T-helper 17 cell (primary cell): ENCODE measurements around the gene FRMPD4. TPM values are rescaled to one million over a fixed set of nuclear protein-coding genes. Genes with fewer than 3 reads are reported as not detected.

Source experiments
- ATAC-seq: fragments of 150-1000 bp; cut with Tn5 transposase; 2 replicates; pipeline ENCODE4 v1.10.0; 2021; ENCODE audit warnings: mild to moderate bottlenecking, moderate library complexity
- DNase-seq, 3 donors: peaks; one replicate each; pipeline versions ENCODE4 v3.0.0 to v3.0.0-alpha.2; 2020 to 2021
- H3K9me3 ChIP-seq: one replicate; pipeline ENCODE4 v1.7.0; 2013; ENCODE audit warnings: low read length, mild to moderate bottlenecking; ENCODE audit not compliant: control insufficient read depth, poor library complexity, severe bottlenecking
- H3K27ac Mint-ChIP-seq: one replicate; pipeline ENCODE4 v1.8.0; 2022; ENCODE audit warnings: mild to moderate bottlenecking, moderate library complexity, mixed read lengths
- H3K27me3 Mint-ChIP-seq: one replicate; pipeline ENCODE4 v1.8.0; 2022; ENCODE audit warnings: mixed read lengths
- H3K36me3 Mint-ChIP-seq: one replicate; pipeline ENCODE4 v1.8.0; 2022; ENCODE audit warnings: low read depth, mixed read lengths
- H3K4me1 Mint-ChIP-seq: one replicate; pipeline ENCODE4 v1.8.0; 2022; ENCODE audit warnings: mild to moderate bottlenecking, mixed read lengths
- H3K4me3 Mint-ChIP-seq: one replicate; pipeline ENCODE4 v1.8.0; 2022; ENCODE audit warnings: mild to moderate bottlenecking, moderate library complexity, mixed read lengths
- total RNA-seq, 4 donors: library from RNA in 2 of 4; stranded (reverse) in 2 of 4; gene quantifications; one replicate each; pipeline ENCODE4 v1.2.3 and lab custom pipeline; 2022 to 2026

FRMPD4 gene
- total RNA-seq, 2 donors from 2014 or later, result not detected

GRCh38 chrX:12580548-12580947, 442.3 kb downstream of the FRMPD4 start:
- no peaks in the 10 kb centered on the region for H3K9me3 ChIP-seq
- no peak overlapping the region for H3K4me3 Mint-ChIP-seq
- DNase-seq (no peak), ATAC-seq (no peak)
- no peaks in the 10 kb centered on the region for H3K4me1 Mint-ChIP-seq
- peaks cover 5% of the 10 kb centered on the region for H3K27me3 Mint-ChIP-seq
- no peak overlapping the region for H3K27ac Mint-ChIP-seq
- H3K36me3 Mint-ChIP-seq, result no peaks in the 10 kb centered on the region

DNA sequence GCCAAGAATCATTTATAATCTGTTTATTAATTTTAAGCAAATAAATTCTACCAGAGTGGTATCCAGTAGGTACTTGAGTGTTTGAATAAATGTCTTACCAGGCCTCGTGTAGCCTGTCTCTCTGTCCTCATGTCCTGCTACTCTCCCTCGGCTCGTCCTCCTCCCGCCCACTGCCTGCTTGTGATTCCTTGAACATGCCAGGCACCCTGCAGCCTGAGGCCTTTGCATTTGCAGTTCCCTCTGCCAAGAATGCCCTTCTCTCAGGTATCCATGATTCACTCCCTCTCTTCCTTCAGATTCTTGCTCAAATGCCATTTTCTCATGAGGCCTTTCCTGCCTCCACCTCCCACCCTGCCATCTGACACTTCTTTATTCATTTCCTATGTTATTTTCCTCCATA, 443.3 kb downstream of the FRMPD4 start:
- no peaks in the 10 kb centered on the region for H3K36me3 Mint-ChIP-seq
- ATAC-seq (no peak), DNase-seq (no peak)
- H3K9me3 ChIP-seq, result no peaks in the 10 kb centered on the region
- no peaks in the 10 kb centered on the region for H3K4me1 Mint-ChIP-seq
- H3K27ac Mint-ChIP-seq, result no peak overlapping the region
- no peak overlapping the region for H3K4me3 Mint-ChIP-seq
- H3K27me3 Mint-ChIP-seq, result peaks cover 5% of the 10 kb centered on the region

- Mint-ChIP-seq H3K27ac (no peak overlapping the region), H3K4me3 (no peak overlapping the region), H3K4me1 (no peaks in the 10 kb centered on the region), H3K27me3 (peaks cover 5% of the 10 kb centered on the region), H3K36me3 (no peaks in the 10 kb centered on the region)
- DNase-seq (no peak), ATAC-seq (no peak)
- H3K9me3 ChIP-seq, result no peaks in the 10 kb centered on the region
Observed at GRCh38 chrX:12582649-12583048, 444.4 kb downstream of the FRMPD4 start.

GRCh38 chrX:12583543-12583942, 445.3 kb downstream of the FRMPD4 start:
- no peak overlapping the region for H3K4me3 Mint-ChIP-seq
- H3K4me1 Mint-ChIP-seq, result no peaks in the 10 kb centered on the region
- ATAC-seq (no peak), DNase-seq (no peak)
- H3K27me3 Mint-ChIP-seq, result peaks cover 5% of the 10 kb centered on the region
- no peaks in the 10 kb centered on the region for H3K36me3 Mint-ChIP-seq
- H3K9me3 ChIP-seq, result no peaks in the 10 kb centered on the region
- H3K27ac Mint-ChIP-seq, result no peak overlapping the region

GRCh38 chrX:12595720-12596119, 457.4 kb downstream of the FRMPD4 start:
- Mint-ChIP-seq H3K27me3 (peaks cover 6% of the 10 kb centered on the region), H3K36me3 (no peaks in the 10 kb centered on the region), H3K4me3 (no peak overlapping the region), H3K4me1 (no peaks in the 10 kb centered on the region), H3K27ac (no peak overlapping the region)
- no peak for DNase-seq
- H3K9me3 ChIP-seq, result no peaks in the 10 kb centered on the region
- no peak for ATAC-seq

DNA sequence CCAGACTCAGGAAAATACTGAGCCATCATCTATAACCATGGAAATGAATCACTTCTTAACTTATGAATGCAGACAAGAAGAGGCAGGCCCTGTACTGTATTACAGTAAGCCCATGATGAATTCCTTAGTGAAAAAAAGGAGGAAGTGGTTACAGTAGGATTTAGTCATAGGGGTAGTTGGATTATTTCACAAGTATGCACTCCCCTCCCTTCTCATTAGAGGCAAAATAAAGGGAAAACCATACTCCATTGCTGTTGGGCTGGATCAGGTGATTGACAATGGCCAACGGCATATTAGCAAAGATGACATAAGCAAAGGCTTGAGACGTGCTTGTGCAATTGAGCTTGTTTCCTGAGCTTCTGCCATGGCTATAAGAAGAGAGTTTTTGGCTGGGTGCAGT, 471.8 kb downstream of the FRMPD4 start:
- H3K4me1 Mint-ChIP-seq, result no peaks in the 10 kb centered on the region
- ATAC-seq, result no peak
- no peak for DNase-seq
- H3K27ac Mint-ChIP-seq, result no peak overlapping the region
- H3K9me3 ChIP-seq, result no peaks in the 10 kb centered on the region
- no peaks in the 10 kb centered on the region for H3K36me3 Mint-ChIP-seq
- peaks cover 5% of the 10 kb centered on the region for H3K27me3 Mint-ChIP-seq
- H3K4me3 Mint-ChIP-seq, result no peak overlapping the region

GRCh38 chrX:12611471-12611870, 473.2 kb downstream of the FRMPD4 start:
- Mint-ChIP-seq H3K27ac (no peak overlapping the region), H3K4me3 (no peak overlapping the region), H3K27me3 (peaks cover 5% of the 10 kb centered on the region), H3K36me3 (no peaks in the 10 kb centered on the region), H3K4me1 (no peaks in the 10 kb centered on the region)
- no peaks in the 10 kb centered on the region for H3K9me3 ChIP-seq
- no peak for DNase-seq
- ATAC-seq, result no peak

GRCh38 chrX:12614266-12614665, 476.0 kb downstream of the FRMPD4 start:
- H3K27ac Mint-ChIP-seq, result no peak overlapping the region
- DNase-seq, result no peak
- H3K27me3 Mint-ChIP-seq, result no peaks in the 10 kb centered on the region
- ATAC-seq, result no peak
- no peak overlapping the region for H3K4me3 Mint-ChIP-seq
- no peaks in the 10 kb centered on the region for H3K36me3 Mint-ChIP-seq
- no peaks in the 10 kb centered on the region for H3K4me1 Mint-ChIP-seq
- peaks cover 2% of the 10 kb centered on the region for H3K9me3 ChIP-seq

DNA sequence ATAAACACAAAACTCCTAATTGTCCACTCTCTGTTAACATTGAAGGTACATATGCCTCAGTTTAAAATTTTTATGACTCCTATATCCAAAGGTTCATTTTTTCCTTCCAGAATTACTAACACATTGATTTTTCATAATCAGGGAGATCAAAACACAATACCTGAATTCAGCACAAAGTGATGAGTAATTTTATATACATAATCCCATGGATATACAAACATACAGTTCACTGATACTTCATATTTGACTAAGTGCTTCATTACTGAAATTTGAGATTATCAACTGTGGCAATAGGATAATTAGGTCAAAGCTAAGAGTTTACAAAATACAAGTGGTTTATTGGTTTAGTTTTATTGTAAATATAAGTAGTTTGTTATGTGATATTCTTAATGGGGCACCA, 476.8 kb downstream of the FRMPD4 start:
- DNase-seq, result no peak
- no peak overlapping the region for H3K4me3 Mint-ChIP-seq
- no peaks in the 10 kb centered on the region for H3K4me1 Mint-ChIP-seq
- no peaks in the 10 kb centered on the region for H3K27me3 Mint-ChIP-seq
- H3K36me3 Mint-ChIP-seq, result no peaks in the 10 kb centered on the region
- no peak overlapping the region for H3K27ac Mint-ChIP-seq
- ATAC-seq, result no peak
- H3K9me3 ChIP-seq, result peaks cover 2% of the 10 kb centered on the region

DNA sequence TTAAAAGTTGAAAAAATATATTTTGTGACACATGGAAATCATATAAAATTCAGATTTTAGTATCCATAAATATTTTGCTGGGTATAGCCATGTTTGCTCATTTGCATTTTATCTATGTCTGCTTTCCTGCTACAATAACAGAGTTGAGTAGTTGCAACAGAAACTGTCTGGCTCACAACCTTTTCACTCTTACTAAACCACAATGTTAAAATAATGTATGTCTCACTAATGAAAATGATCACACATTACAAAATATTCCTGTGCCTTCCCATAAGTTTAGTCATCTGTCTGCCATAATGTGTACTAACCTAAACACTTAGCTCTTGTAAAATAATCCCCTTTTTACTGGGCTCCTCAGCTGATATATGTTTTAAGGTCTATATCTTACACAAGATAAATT, 479.0 kb downstream of the FRMPD4 start:
- H3K36me3 Mint-ChIP-seq, result no peaks in the 10 kb centered on the region
- no peak overlapping the region for H3K4me3 Mint-ChIP-seq
- ATAC-seq (no peak), DNase-seq (no peak)
- H3K4me1 Mint-ChIP-seq, result no peaks in the 10 kb centered on the region
- no peaks in the 10 kb centered on the region for H3K27me3 Mint-ChIP-seq
- H3K9me3 ChIP-seq, result peaks cover 2% of the 10 kb centered on the region
- H3K27ac Mint-ChIP-seq, result no peak overlapping the region

DNA sequence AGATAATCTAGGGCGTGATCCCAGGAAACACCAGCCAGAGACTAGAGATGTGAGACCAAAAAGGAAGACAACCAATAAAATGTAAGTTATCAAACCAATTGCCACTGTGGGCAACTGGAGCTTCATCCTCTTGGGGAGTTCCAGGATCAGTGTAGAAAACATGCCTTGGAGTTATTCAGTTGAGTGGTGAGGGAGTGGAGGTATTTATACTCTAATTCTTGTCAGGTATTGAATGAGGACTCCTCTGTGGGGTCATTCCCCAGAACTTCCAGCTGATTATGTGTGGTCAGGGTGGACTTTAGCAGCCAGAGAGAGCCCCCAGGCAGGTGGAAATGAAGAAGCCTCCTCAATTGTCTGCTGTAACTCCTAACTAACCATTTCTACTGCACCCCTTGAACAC, 509.0 kb downstream of the FRMPD4 start:
- no peak for ATAC-seq
- H3K27me3 Mint-ChIP-seq, result peaks cover 7% of the 10 kb centered on the region

DNA sequence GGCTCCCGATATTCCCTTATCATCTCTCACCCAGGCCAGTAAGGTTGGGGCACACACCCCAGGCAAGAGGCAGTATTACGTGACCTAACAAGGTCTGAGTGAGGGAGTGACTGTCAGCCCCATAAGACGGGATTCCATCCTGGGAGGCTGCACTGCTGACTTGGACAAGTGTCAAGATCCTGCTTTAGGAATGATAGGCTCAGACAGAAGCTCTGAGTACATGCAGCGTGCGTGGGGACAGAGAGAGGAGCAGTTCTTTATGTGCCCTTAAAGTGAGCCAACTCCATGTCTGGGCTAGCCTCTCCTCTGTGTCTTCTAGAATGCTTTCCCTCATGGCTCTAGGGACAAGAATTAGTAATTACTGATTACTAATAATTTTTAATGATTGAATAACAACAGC, 510.7 kb downstream of the FRMPD4 start:
- H3K36me3 Mint-ChIP-seq, result peaks cover 2% of the 10 kb centered on the region
- no peak overlapping the region for H3K27ac Mint-ChIP-seq
- no peak for ATAC-seq
- no peaks in the 10 kb centered on the region for H3K9me3 ChIP-seq
- no peak overlapping the region for H3K4me3 Mint-ChIP-seq
- H3K27me3 Mint-ChIP-seq, result peaks cover 7% of the 10 kb centered on the region
- H3K4me1 Mint-ChIP-seq, result no peaks in the 10 kb centered on the region
- no peak for DNase-seq

More for the DNA sequence above, 509.0 kb downstream of the FRMPD4 start:
- DNase-seq, result no peak
- no peak overlapping the region for H3K27ac Mint-ChIP-seq
- peaks cover 2% of the 10 kb centered on the region for H3K36me3 Mint-ChIP-seq
- no peaks in the 10 kb centered on the region for H3K4me1 Mint-ChIP-seq
- H3K4me3 Mint-ChIP-seq, result no peak overlapping the region
- no peaks in the 10 kb centered on the region for H3K9me3 ChIP-seq

- H3K9me3 ChIP-seq, result no peaks in the 10 kb centered on the region
- H3K27ac Mint-ChIP-seq, result no peak overlapping the region
- DNase-seq (no peak), ATAC-seq (no peak)
- H3K27me3 Mint-ChIP-seq, result no peaks in the 10 kb centered on the region
- no peaks in the 10 kb centered on the region for H3K4me1 Mint-ChIP-seq
- H3K4me3 Mint-ChIP-seq, result no peak overlapping the region
- H3K36me3 Mint-ChIP-seq, result no peaks in the 10 kb centered on the region
Observed at GRCh38 chrX:12657433-12657832, 519.2 kb downstream of the FRMPD4 start.

DNA sequence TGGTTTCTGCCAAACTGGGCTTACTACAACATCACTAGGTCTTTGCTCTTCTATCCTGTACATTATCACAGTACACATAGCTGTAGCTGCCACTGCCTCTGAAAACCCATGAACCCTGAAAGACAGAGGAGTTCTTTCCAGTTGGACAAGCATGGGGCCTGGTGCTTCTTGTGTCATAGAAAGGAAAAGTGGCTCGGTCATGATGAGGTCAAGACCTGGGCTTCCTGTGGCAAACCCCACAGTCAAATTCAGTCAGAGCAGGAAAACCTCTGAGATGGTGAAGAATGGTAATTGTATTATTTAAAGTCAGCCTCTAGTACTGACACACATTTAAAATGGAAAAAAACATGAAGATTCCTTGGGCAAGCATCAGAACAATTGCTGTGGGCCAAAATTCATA, 519.6 kb downstream of the FRMPD4 start:
- DNase-seq, result no peak
- H3K27ac Mint-ChIP-seq, result no peak overlapping the region
- ATAC-seq, result no peak
- no peaks in the 10 kb centered on the region for H3K4me1 Mint-ChIP-seq
- H3K27me3 Mint-ChIP-seq, result no peaks in the 10 kb centered on the region
- H3K36me3 Mint-ChIP-seq, result no peaks in the 10 kb centered on the region
- H3K4me3 Mint-ChIP-seq, result no peak overlapping the region
- no peaks in the 10 kb centered on the region for H3K9me3 ChIP-seq

GRCh38 chrX:12661464-12661863, 523.2 kb downstream of the FRMPD4 start:
- H3K27me3 Mint-ChIP-seq, result no peaks in the 10 kb centered on the region
- no peak for DNase-seq
- H3K4me1 Mint-ChIP-seq, result no peaks in the 10 kb centered on the region

More at GRCh38 chrX:12661464-12661863, 523.2 kb downstream of the FRMPD4 start:
- Mint-ChIP-seq H3K36me3 (no peaks in the 10 kb centered on the region), H3K4me3 (no peak overlapping the region), H3K27ac (no peak overlapping the region)
- H3K9me3 ChIP-seq, result no peaks in the 10 kb centered on the region
- ATAC-seq, result no peak
